ENCODE results near the gene ZIC2.

- TF ChIP-seq CTCF (IDR thresholded peaks at IDR 0.05; ENCODE audit: insufficient read depth, low read length) (no peak), POLR2AphosphoS5 (IDR thresholded peaks at IDR 0.05; ENCODE audit: low read depth) (no peak), SPI1 (IDR thresholded peaks at IDR 0.05; ENCODE audit: borderline replicate concordance, low read depth) (no peak), GABPA (IDR thresholded peaks at IDR 0.05; ENCODE audit: low read depth) (no peak), REST (IDR thresholded peaks at IDR 0.05; ENCODE audit: insufficient replicate concordance, low read depth) (no peak)
Measured at GRCh38 chr13:99995104-99995588, 13.6 kb downstream of the ZIC2 start.

Data from HL-60 (cell line).